H9 (cell line): ENCODE results near the gene RAB3GAP2. TPM values are rescaled to one million over a fixed set of nuclear protein-coding genes. Genes with fewer than 3 reads are reported as not detected.

Source experiments
- DNase-seq: peaks from one replicate; pipeline ENCODE4 v3.0.0-alpha.2; 2017
- H2AFZ ChIP-seq: one replicate; pipeline ENCODE4 v1.6.1; 2013; ENCODE audit warnings: mild to moderate bottlenecking, low read length, control low read depth, moderate library complexity
- H2AK5ac ChIP-seq: 2 replicates; pipeline ENCODE4 v1.6.1; 2013; ENCODE audit warnings: low read length, control low read depth, mixed read lengths; ENCODE audit not compliant: insufficient read length
- H2BK120ac ChIP-seq: one replicate; pipeline ENCODE4 v1.6.1; 2013; ENCODE audit warnings: low read depth, mild to moderate bottlenecking, low read length, control low read depth, inconsistent platforms; ENCODE audit not compliant: poor library complexity, severe bottlenecking
- H2BK12ac ChIP-seq: 2 replicates; pipeline ENCODE4 v1.6.1; 2013; ENCODE audit warnings: low read length, control low read depth, mixed read lengths, low read depth; ENCODE audit not compliant: insufficient read length
- H2BK15ac ChIP-seq: 2 replicates; pipeline ENCODE4 v1.6.1; 2013; ENCODE audit warnings: low read depth, low read length, control low read depth
- H2BK20ac ChIP-seq: one replicate; pipeline ENCODE4 v1.6.1; 2013; ENCODE audit warnings: low read depth, mild to moderate bottlenecking, low read length, control low read depth, inconsistent platforms; ENCODE audit not compliant: poor library complexity, severe bottlenecking
- H2BK5ac ChIP-seq: 2 replicates; pipeline ENCODE4 v1.6.1; 2013; ENCODE audit warnings: low read length, control low read depth, mixed read lengths; ENCODE audit not compliant: insufficient read length
- H3K14ac ChIP-seq: 2 replicates; pipeline ENCODE4 v1.6.1; 2013; ENCODE audit warnings: low read length, control low read depth; ENCODE audit not compliant: insufficient read depth
- H3K18ac ChIP-seq: 2 replicates; pipeline ENCODE4 v1.6.1; 2013; ENCODE audit warnings: low read depth, mild to moderate bottlenecking, mixed read lengths, low read length, control low read depth; ENCODE audit not compliant: insufficient read length
- H3K23ac ChIP-seq: 2 replicates; pipeline ENCODE4 v1.6.1; 2013; ENCODE audit warnings: low read length, control low read depth, mixed read lengths, low read depth; ENCODE audit not compliant: insufficient read length
- H3K23me2 ChIP-seq: 2 replicates; pipeline ENCODE4 v1.6.1; 2013; ENCODE audit warnings: low read depth, mild to moderate bottlenecking, mixed read lengths, low read length, control low read depth; ENCODE audit not compliant: insufficient read length, poor library complexity, severe bottlenecking
- H3K27ac ChIP-seq: 2 replicates; pipeline ENCODE4 v1.5.1; 2013; ENCODE audit warnings: low read length, control low read depth, mixed read lengths, low read depth; ENCODE audit not compliant: insufficient read length
- H3K27me3 ChIP-seq: 2 replicates; pipeline ENCODE4 v1.6.1; 2013; ENCODE audit warnings: low read length, control low read depth, inconsistent platforms; ENCODE audit not compliant: insufficient read depth
- H3K4ac ChIP-seq: 2 replicates; pipeline ENCODE4 v1.6.1; 2013; ENCODE audit warnings: low read depth, mild to moderate bottlenecking, control low read depth, inconsistent platforms, low read length, moderate library complexity
- H3K4me1 ChIP-seq: 2 replicates; pipeline ENCODE4 v1.6.1; 2013; ENCODE audit warnings: low read length, control low read depth, inconsistent platforms; ENCODE audit not compliant: insufficient read depth
- H3K4me2 ChIP-seq: 2 replicates; pipeline ENCODE4 v1.6.1; 2013; ENCODE audit warnings: low read length, control low read depth, mixed read lengths; ENCODE audit not compliant: insufficient read length, insufficient read depth
- H3K56ac ChIP-seq: 2 replicates; pipeline ENCODE4 v1.6.1; 2013; ENCODE audit warnings: low read depth, mild to moderate bottlenecking, mixed read lengths, low read length, control low read depth; ENCODE audit not compliant: insufficient read length
- H3K79me1 ChIP-seq: 2 replicates; pipeline ENCODE4 v1.6.1; 2013; ENCODE audit warnings: low read depth, mild to moderate bottlenecking, moderate library complexity, low read length, control low read depth, inconsistent platforms; ENCODE audit not compliant: insufficient read depth, poor library complexity, severe bottlenecking
- H3K79me2 ChIP-seq: 2 replicates; pipeline ENCODE4 v1.6.1; 2013; ENCODE audit warnings: low read length, control low read depth, inconsistent platforms; ENCODE audit not compliant: insufficient read depth
- H3K9ac ChIP-seq: 2 replicates; pipeline ENCODE4 v1.6.1; 2013; ENCODE audit warnings: low read length, control low read depth, mixed read lengths; ENCODE audit not compliant: insufficient read length; ENCODE audit errors: extremely low read depth
- H3K9me3 ChIP-seq: one replicate; pipeline ENCODE4 v1.6.1; 2013; ENCODE audit warnings: low read depth, low read length, inconsistent platforms; ENCODE audit not compliant: control insufficient read depth
- H3T11ph ChIP-seq: one replicate; pipeline ENCODE4 v1.6.1; 2013; ENCODE audit warnings: mild to moderate bottlenecking, low read length, control low read depth, inconsistent platforms
- H4K20me1 ChIP-seq: one replicate; pipeline ENCODE4 v1.6.1; 2013; ENCODE audit not compliant: control insufficient read depth, insufficient read length, insufficient read depth
- H4K5ac ChIP-seq: 2 replicates; pipeline ENCODE4 v1.6.1; 2013; ENCODE audit warnings: low read depth, mild to moderate bottlenecking, mixed read lengths, low read length, control low read depth; ENCODE audit not compliant: insufficient read length
- H4K8ac ChIP-seq: replicated peaks from 2 replicates; pipeline ENCODE4 v1.6.1; 2013; ENCODE audit warnings: low read length, control low read depth, mixed read lengths, low read depth; ENCODE audit not compliant: insufficient read length
- H4K91ac ChIP-seq: 2 replicates; pipeline ENCODE4 v1.6.1; 2013; ENCODE audit warnings: low read depth, mild to moderate bottlenecking, moderate library complexity, mixed read lengths, low read length, control low read depth; ENCODE audit not compliant: insufficient read length
- H3K27ac Mint-ChIP-seq, 3 experiments: 2 replicates in 2 of 3; 3 replicates in 1 of 3; pipeline ENCODE4 v1.8.0; 2020 to 2021; ENCODE audit warnings: mixed read lengths in 3 of 3, mild to moderate bottlenecking in 1 of 3, moderate library complexity in 1 of 3
- H3K27me3 Mint-ChIP-seq: 2 replicates; pipeline ENCODE4 v1.8.0; 2021; ENCODE audit warnings: low read depth, mild to moderate bottlenecking, moderate library complexity, mixed read lengths
- H3K36me3 Mint-ChIP-seq, 3 experiments: 2 replicates in 2 of 3; 3 replicates in 1 of 3; pipeline ENCODE4 v1.8.0; 2020 to 2021; ENCODE audit warnings: low read depth in 3 of 3, mixed read lengths in 3 of 3; ENCODE audit not compliant: insufficient read depth in 1 of 3
- H3K4me1 Mint-ChIP-seq, 2 experiments: 2 replicates each; pipeline ENCODE4 v1.8.0; 2020; ENCODE audit warnings: mixed read lengths in 2 of 2
- H3K4me3 Mint-ChIP-seq, 2 experiments: 2 replicates in 1 of 2; 3 replicates in 1 of 2; pipeline ENCODE4 v1.8.0; 2020 to 2021; ENCODE audit warnings: mild to moderate bottlenecking in 2 of 2, mixed read lengths in 2 of 2, moderate library complexity in 1 of 2
- H3K9me3 Mint-ChIP-seq, 2 experiments: 2 replicates in 1 of 2; 3 replicates in 1 of 2; pipeline ENCODE4 v1.8.0; 2020; ENCODE audit warnings: mild to moderate bottlenecking in 2 of 2, mixed read lengths in 2 of 2, moderate library complexity in 1 of 2
- CTCF ChIP-seq: fragments of 200-600 bp; sonication (generic); conservative IDR thresholded peaks from 3 replicates; pipeline ENCODE4 v1.8.0; 2021; ENCODE audit warnings: antibody characterized with exemption, mild to moderate bottlenecking
- WGBS: extraction: QIAGEN DNeasy Blood & Tissue Kit; methylation state at CpG from one replicate; pipeline ENCODE4 v1.1.7; 2013; ENCODE audit warnings: missing lambda C conversion rate, low lambda C conversion rate, mixed read lengths; ENCODE audit not compliant: insufficient read length; ENCODE audit errors: extremely low coverage; 5-methylcytosine and 5-hydroxymethylcytosine counted together
- total RNA-seq: library from RNA; stranded (reverse); gene quantifications from 2 replicates; pipeline ENCODE4 v1.2.1, GENCODE V29; 2021

The RAB3GAP2 gene
- total RNA-seq, 1 experiment from 2014 or later = 48.3 TPM

GRCh38 chr1:220219865-220220698, 52.2 kb downstream of the RAB3GAP2 start:
- Mint-ChIP-seq H3K36me3 (peaks cover 6 to 9% (median 7%) of the 10 kb centered on the region in 3 experiments; a peak in 5 of 7 replicates), H3K27ac (peak overlapping the region; percentile 69 to 96 (median 95); a peak in 6 of 7 replicates), H3K4me3 (no peak overlapping the region), H3K4me1 (peaks cover 25 to 27% of the 10 kb centered on the region in 2 experiments), H3K9me3 (peaks cover 0 to 4% of the 10 kb centered on the region in 2 experiments; a peak in 2 of 5 replicates), H3K27me3 (no peaks in the 10 kb centered on the region)
- no peaks in the 10 kb centered on the region for H3K9me3 ChIP-seq
- H4K8ac ChIP-seq = no peak overlapping the region
- no peak overlapping the region for H3K23ac ChIP-seq
- no peak overlapping the region for H3T11ph ChIP-seq
- H2BK120ac ChIP-seq = no peak overlapping the region
- no peak overlapping the region for H4K5ac ChIP-seq
- DNase-seq = no peak
- H3K79me2 ChIP-seq = no peaks in the 10 kb centered on the region; the same call in 1 of the 2 replicates
- no peak overlapping the region for H3K27ac ChIP-seq
- no peak for TF ChIP-seq CTCF
- no peak overlapping the region for H4K91ac ChIP-seq
- H3K23me2 ChIP-seq = no peaks in the 10 kb centered on the region
- no peaks in the 10 kb centered on the region for H3K27me3 ChIP-seq
- H3K79me1 ChIP-seq = peaks cover 3% of the 10 kb centered on the region
- no peak overlapping the region for H2AK5ac ChIP-seq
- H2BK12ac ChIP-seq = no peak overlapping the region
- no peak overlapping the region for H2BK20ac ChIP-seq
- no peaks in the 10 kb centered on the region for H4K20me1 ChIP-seq
- no peak overlapping the region for H3K56ac ChIP-seq
- H3K4me1 ChIP-seq = no peaks in the 10 kb centered on the region
- no peak overlapping the region for H3K4me2 ChIP-seq
- no peak overlapping the region for H3K4ac ChIP-seq
- H3K14ac ChIP-seq = no peak overlapping the region
- no peak overlapping the region for H2AFZ ChIP-seq
- H3K9ac ChIP-seq = no peak overlapping the region
- WGBS = no CpG with 5 or more reads among the region's 15 CpGs
- no peak overlapping the region for H3K18ac ChIP-seq
- no peak overlapping the region for H2BK5ac ChIP-seq
- no peak overlapping the region for H2BK15ac ChIP-seq
